NCI-H146 (cell line): ENCODE results near the gene ZNF48.
A peak's percentile ranks its signal among the peaks of the same experiment; 100 is the strongest.

Experiments
- DNase-seq: peaks from one replicate; lab custom pipeline; 2025; lab: John Stamatoyannopoulos, UW

The ZNF48 gene

DNA sequence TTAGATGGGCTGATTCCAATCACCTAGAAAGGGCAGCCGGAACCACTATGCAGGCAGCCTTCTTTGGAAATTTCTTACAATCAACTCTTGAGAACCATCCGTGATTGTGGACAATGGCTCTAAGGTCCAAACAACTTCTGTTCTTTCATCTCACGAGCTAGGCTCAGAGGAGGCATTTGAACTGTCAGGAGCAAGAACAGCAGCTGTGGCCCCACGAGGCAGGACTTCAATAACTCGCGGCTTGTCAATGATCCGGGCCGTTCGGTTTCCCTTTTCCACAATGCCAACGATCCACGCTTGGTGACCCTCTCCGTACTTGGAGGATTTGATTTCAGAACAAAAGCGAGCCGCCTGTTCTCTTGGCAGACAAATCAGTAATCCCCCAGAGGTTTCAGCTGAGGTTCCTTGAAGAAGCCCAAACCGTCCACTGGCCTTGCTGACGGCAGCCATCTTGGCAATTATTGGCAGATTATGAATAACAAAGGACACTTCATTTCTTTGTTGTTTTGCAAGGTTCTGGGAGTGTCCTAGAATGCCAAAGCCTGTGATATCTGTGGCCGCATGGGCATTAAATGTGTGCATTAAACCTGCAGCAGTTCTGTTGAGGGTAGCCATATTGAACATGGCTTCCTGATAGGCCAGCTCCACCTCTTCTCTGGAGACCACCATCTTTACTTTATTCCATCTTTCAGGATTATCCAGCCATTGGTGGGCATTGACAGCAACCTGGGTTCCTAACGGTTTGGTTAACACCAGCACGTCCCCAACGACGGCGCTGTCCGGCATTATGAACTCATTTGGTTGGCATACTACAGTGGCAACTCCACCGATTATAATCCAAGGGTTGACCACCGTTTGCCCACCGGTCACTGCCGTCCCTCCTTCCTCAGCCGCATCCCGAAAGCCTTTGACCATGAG is 49.3 kb downstream of the ZNF48 start:
- no peak for DNase-seq

DNA sequence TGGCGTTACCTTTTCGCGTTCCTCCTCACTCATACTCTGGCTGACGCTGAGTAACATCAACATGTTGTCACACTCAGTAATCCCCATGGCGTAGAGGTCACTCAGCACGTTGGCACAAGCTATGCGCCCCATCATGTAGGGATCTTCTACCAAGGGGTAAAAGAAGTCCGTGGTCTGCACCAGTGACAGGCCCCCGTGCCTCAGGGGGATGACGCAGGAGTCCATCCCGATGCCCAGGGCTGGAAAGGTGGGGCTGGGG is 49.9 kb downstream of the ZNF48 start:
- DNase-seq: no peak

GRCh38 chr16:30445408-30446202 is 50.4 kb downstream of the ZNF48 start, which contains the start of gene SEPHS2:
TSS of gene SEPHS2 (minus strand) at chr16:30445874. CDS start at chr16:30445727, 147 bp downstream.
- peak; percentile 98 for DNase-seq

DNA sequence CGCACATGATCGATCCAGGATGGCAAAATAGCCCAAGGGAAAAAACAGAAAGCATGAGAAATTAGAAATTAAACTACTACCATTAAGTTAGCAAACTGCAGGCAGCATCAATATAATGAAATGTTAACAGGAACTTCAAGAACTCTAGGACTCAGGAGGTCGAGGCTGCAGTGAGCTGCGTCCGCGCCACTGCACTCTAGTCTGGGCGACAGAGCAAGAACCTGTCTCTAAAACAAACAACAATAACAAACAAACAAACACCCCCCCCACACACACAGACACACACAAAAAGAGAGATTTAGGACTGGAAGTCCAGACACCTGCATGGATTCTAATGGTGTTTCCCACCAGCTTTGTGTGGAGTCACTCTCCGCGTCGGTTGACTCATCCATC is 51.0 kb downstream of the ZNF48 start:
- DNase-seq: no peak

DNA sequence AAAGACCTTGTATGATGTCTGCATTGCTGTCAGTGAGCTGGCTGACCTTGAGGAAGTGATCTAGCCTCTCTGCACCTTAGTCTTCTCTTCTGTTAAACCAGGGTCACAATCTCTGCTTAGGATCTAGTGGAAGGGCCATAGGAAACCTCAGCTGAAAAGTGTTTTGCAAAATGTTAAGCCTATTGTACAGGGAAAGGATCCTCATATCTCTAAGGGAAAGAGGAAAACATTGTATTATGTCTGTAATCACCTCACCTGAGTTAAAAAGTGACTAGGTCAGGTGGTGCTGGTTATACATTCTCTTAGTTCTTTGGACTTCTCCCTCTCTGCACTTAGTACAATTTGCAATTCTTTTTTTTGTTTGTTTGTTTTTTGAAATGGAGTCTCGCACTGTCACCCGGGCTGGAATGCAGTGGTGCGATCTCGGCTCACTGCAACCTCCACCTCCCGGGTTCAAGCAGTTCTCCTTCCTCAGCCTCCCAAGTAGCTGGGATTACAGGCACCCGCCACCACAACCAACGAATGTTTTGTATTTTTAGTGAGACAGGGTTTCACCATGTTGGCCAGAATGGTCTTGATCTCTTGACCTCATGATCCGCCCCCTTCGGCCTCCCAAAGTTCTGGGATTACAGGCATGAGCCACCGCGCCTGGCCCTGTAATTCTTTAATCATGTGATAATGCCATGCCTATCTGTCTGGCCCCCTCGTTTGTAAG is 52.4 kb downstream of the ZNF48 start:
- no peak for DNase-seq

GRCh38 chr16:30449116-30449435 is 53.9 kb downstream of the ZNF48 start:
- DNase-seq: no peak
